ENCODE results near the gene SLC25A39. TPM values are rescaled to one million over a fixed set of nuclear protein-coding genes. Genes with fewer than 3 reads are reported as not detected.

The SLC25A39 gene
- total RNA-seq, 3 donors from 2014 or later: 53.1 to 88.2 (median 64.2) TPM

GRCh38 chr17:44335968-44336367, 11.3 kb upstream of the SLC25A39 start:
- no peaks in the 10 kb centered on the region for H3K9me3 ChIP-seq
- intact Hi-C loops (cut with DNase I; ENCODE audit: low total_unique reads): no loop called here
- no peak for DNase-seq (ENCODE audit: low spot score in 2 of 2)
- TF ChIP-seq POLR2A (IDR thresholded peaks at IDR 0.05) (no peak), POLR2AphosphoS5 (IDR thresholded peaks at IDR 0.05) (no peak), CTCF (IDR thresholded peaks at IDR 0.05) (no peak)
- peaks cover 0 to 2% of the 10 kb centered on the region in 2 donors for H3K4me1 ChIP-seq
- H3K27ac ChIP-seq: no peak overlapping the region
- no peaks in the 10 kb centered on the region for H3K27me3 ChIP-seq
- H3K36me3 ChIP-seq: no peaks in the 10 kb centered on the region
- no peak overlapping the region for H3K4me3 ChIP-seq

- no peak overlapping the region for H3K27ac ChIP-seq
- DNase-seq (ENCODE audit: low spot score in 2 of 2): no peak
Measured at GRCh38 chr17:44335564-44335963, 10.9 kb upstream of the SLC25A39 start.

GRCh38 chr17:44334727-44335126, 10.1 kb upstream of the SLC25A39 start:
- no peak for DNase-seq (ENCODE audit: low spot score in 2 of 2)
- H3K4me1 ChIP-seq: peaks cover 0 to 2% of the 10 kb centered on the region in 2 donors
- H3K27ac ChIP-seq: no peak overlapping the region
- TF ChIP-seq CTCF (IDR thresholded peaks at IDR 0.05) (no peak), POLR2AphosphoS5 (IDR thresholded peaks at IDR 0.05) (no peak), POLR2A (IDR thresholded peaks at IDR 0.05) (no peak)
- intact Hi-C loops (cut with DNase I; ENCODE audit: low total_unique reads): no loop called here
- no peaks in the 10 kb centered on the region for H3K36me3 ChIP-seq
- H3K27me3 ChIP-seq: no peaks in the 10 kb centered on the region
- no peaks in the 10 kb centered on the region for H3K9me3 ChIP-seq
- no peak overlapping the region for H3K4me3 ChIP-seq

More at GRCh38 chr17:44335564-44335963, 10.9 kb upstream of the SLC25A39 start:
- Histone ChIP-seq H3K9me3 (no peaks in the 10 kb centered on the region), H3K4me1 (peaks cover 0 to 2% of the 10 kb centered on the region in 2 donors), H3K27me3 (no peaks in the 10 kb centered on the region), H3K36me3 (no peaks in the 10 kb centered on the region), H3K4me3 (no peak overlapping the region)
- intact Hi-C loops (cut with DNase I; ENCODE audit: low total_unique reads): no loop called here
- TF ChIP-seq CTCF (IDR thresholded peaks at IDR 0.05) (no peak), POLR2AphosphoS5 (IDR thresholded peaks at IDR 0.05) (no peak), POLR2A (IDR thresholded peaks at IDR 0.05) (no peak)

GRCh38 chr17:44334315-44334714, 9.7 kb upstream of the SLC25A39 start:
- intact Hi-C loops (cut with DNase I; ENCODE audit: low total_unique reads): no loop called here
- no peaks in the 10 kb centered on the region for H3K36me3 ChIP-seq
- no peak overlapping the region for H3K27ac ChIP-seq
- no peaks in the 10 kb centered on the region for H3K27me3 ChIP-seq
- no peak for DNase-seq (ENCODE audit: low spot score in 2 of 2)
- no peak for TF ChIP-seq POLR2AphosphoS5 (IDR thresholded peaks at IDR 0.05)
- TF ChIP-seq POLR2A (IDR thresholded peaks at IDR 0.05): no peak
- TF ChIP-seq CTCF (IDR thresholded peaks at IDR 0.05): no peak
- peaks cover 0 to 2% of the 10 kb centered on the region in 2 donors for H3K4me1 ChIP-seq
- no peak overlapping the region for H3K4me3 ChIP-seq
- no peaks in the 10 kb centered on the region for H3K9me3 ChIP-seq

GRCh38 chr17:44333371-44333770, 8.7 kb upstream of the SLC25A39 start:
- TF ChIP-seq POLR2A (IDR thresholded peaks at IDR 0.05): no peak
- TF ChIP-seq CTCF (IDR thresholded peaks at IDR 0.05): no peak
- no peak for TF ChIP-seq POLR2AphosphoS5 (IDR thresholded peaks at IDR 0.05)
- peaks cover 0 to 2% of the 10 kb centered on the region in 2 donors for H3K4me1 ChIP-seq
- intact Hi-C loops (cut with DNase I; ENCODE audit: low total_unique reads): no loop called here
- no peak for DNase-seq (ENCODE audit: low spot score in 2 of 2)
- H3K27me3 ChIP-seq: no peaks in the 10 kb centered on the region
- no peak overlapping the region for H3K27ac ChIP-seq
- H3K4me3 ChIP-seq: no peak overlapping the region
- no peaks in the 10 kb centered on the region for H3K36me3 ChIP-seq
- H3K9me3 ChIP-seq: no peaks in the 10 kb centered on the region
